Measurements from ENCODE around the gene TADA2A.
A peak's percentile ranks its signal among the peaks of the same experiment; 100 is the strongest.

DNA sequence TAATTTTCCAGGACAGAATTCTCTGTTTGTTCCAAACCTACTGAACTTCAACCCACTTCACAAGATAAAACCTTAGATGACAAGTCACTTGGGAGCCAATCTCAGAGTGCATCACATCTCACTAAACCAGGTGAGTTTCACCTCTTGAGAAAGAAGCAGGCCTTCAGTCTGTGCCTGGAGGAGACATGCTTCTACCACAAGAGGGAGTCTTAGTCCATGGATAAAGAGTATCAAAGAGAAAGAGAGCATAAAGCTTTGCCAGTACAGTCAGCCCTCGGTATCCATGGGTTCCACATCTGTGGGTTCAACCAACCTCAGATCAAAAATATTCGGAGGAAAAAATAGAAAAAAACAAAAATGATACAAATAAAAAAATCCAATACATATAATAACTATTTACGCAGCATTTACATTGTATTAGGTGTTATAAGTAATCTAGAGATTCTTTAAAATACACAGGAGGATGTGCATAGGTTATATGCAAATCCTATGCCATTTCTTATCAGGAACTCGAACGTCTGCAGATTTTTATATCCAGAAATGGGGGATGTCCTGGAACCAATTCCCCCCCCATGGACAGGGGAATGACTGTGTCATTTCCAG is 120.7 kb downstream of the TADA2A start:
- TF ChIP-seq, protein P1, sequence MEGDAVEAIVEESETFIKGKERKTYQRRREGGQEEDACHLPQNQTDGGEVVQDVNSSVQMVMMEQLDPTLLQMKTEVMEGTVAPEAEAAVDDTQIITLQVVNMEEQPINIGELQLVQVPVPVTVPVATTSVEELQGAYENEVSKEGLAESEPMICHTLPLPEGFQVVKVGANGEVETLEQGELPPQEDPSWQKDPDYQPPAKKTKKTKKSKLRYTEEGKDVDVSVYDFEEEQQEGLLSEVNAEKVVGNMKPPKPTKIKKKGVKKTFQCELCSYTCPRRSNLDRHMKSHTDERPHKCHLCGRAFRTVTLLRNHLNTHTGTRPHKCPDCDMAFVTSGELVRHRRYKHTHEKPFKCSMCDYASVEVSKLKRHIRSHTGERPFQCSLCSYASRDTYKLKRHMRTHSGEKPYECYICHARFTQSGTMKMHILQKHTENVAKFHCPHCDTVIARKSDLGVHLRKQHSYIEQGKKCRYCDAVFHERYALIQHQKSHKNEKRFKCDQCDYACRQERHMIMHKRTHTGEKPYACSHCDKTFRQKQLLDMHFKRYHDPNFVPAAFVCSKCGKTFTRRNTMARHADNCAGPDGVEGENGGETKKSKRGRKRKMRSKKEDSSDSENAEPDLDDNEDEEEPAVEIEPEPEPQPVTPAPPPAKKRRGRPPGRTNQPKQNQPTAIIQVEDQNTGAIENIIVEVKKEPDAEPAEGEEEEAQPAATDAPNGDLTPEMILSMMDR (IDR thresholded peaks at IDR 0.05), result peak; percentile 27 to 53 (median 39)
- no peak for TF ChIP-seq POLR2AphosphoS5 (IDR thresholded peaks at IDR 0.05)

Measured in esophagus muscularis mucosa (tissue), 3 donors.